SKM-1 treated with dmso at 0.1 percent for 144 hours (cell line): ENCODE results near the gene NUDT16L1.

Source experiments
- DNase-seq: peaks from one replicate; lab custom pipeline; 2025; ENCODE audit not compliant: unreplicated experiment; lab: John Stamatoyannopoulos, UW

Gene NUDT16L1

GRCh38 chr16:4682084-4682591 is 11.2 kb upstream of the NUDT16L1 start:
- no peak for DNase-seq

GRCh38 chr16:4682616-4683254 is 10.6 kb upstream of the NUDT16L1 start:
- peak; percentile 31 for DNase-seq

GRCh38 chr16:4683255-4684057 is 9.9 kb upstream of the NUDT16L1 start:
- no peak for DNase-seq

GRCh38 chr16:4684058-4684715 is 9.2 kb upstream of the NUDT16L1 start:
- DNase-seq, result no peak

GRCh38 chr16:4684763-4685162 is 8.6 kb upstream of the NUDT16L1 start:
- DNase-seq, result no peak

- DNase-seq, result no peak
Observed at GRCh38 chr16:4685292-4685691, 8.1 kb upstream of the NUDT16L1 start.

- DNase-seq, result no peak
Observed at GRCh38 chr16:4685776-4686496, 7.4 kb upstream of the NUDT16L1 start.

- DNase-seq, result no peak
Observed at GRCh38 chr16:4686497-4687210, 6.7 kb upstream of the NUDT16L1 start.

GRCh38 chr16:4687416-4687815 is 5.9 kb upstream of the NUDT16L1 start:
- no peak for DNase-seq

GRCh38 chr16:4687946-4688673 is 5.3 kb upstream of the NUDT16L1 start:
- no peak for DNase-seq

GRCh38 chr16:4688674-4689045 is 4.7 kb upstream of the NUDT16L1 start:
- no peak for DNase-seq

- no peak for DNase-seq
Observed at GRCh38 chr16:4689091-4689671, 4.2 kb upstream of the NUDT16L1 start.

- DNase-seq, result no peak
Observed at GRCh38 chr16:4689864-4690704, 3.3 kb upstream of the NUDT16L1 start.

GRCh38 chr16:4690946-4691665 is 2.3 kb upstream of the NUDT16L1 start:
- DNase-seq, result no peak

GRCh38 chr16:4691666-4692412 is 1.5 kb upstream of the NUDT16L1 start:
- DNase-seq, result no peak

- DNase-seq, result peak; percentile 12
Observed at GRCh38 chr16:4692460-4693295, 684 bp upstream of the NUDT16L1 start.
